ENCODE measurements around the gene PARD3B.

PARD3B gene

DNA sequence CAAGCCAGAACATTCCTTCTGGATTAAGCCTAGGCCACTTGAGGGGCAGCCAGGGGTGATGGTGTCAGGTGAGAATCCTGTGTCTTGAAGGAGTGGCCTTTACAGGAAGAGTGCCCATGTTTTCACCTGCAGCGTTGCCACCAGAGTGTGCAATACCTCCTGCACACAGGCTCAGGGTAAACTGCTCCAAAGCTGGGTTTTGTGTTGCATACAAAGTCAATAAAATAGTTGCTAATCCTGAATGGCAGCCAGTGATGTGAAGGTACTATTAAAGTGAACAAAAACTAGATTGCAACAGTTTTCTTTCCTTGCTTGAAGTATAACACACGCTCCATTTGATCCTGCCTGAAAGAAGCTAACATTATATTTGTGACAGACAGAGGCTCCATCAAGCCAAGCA is 1072.6 kb downstream of the PARD3B start:
- no peak for DNase-seq (ENCODE audit: low read depth)

DNA sequence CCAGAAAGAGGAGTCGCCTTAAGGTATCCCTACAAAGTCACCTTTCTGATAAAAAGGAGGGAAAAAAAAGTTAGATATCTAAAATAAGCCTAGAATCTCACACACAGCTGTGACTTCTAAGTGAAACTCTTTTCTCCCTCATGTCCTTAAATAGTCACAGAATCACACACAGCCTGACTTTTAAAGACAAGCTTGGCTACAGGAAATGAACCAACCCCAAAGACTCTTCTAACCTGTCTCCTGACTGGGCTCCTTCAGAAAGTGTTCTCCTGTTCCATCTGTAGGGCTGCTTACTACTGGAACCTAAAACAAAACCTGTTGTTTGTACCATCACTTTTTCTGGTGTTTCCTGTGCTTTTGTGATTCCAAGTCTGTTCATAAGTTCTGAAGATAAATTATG is 1074.3 kb downstream of the PARD3B start:
- no peak for DNase-seq (ENCODE audit: low read depth)

DNA sequence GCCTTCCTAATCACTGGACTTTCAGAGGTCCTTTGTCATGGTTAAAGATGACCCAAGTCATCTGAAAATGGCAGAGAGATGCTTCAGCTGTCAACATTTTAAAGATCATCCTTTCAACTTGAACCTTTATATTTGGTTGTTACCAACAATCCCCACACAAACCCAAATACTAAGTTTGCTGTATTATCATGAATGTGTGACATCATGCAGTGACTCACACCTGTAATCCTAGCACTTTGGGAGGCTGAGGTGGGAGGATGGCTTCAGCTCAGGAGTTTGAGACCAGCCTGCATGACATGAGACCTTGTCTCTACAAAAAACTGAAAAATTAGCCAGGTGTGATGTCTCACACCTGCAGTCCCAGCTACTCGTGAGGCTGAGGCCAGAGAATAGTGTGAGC is 1081.8 kb downstream of the PARD3B start:
- DNase-seq (ENCODE audit: low read depth) = no peak

DNA sequence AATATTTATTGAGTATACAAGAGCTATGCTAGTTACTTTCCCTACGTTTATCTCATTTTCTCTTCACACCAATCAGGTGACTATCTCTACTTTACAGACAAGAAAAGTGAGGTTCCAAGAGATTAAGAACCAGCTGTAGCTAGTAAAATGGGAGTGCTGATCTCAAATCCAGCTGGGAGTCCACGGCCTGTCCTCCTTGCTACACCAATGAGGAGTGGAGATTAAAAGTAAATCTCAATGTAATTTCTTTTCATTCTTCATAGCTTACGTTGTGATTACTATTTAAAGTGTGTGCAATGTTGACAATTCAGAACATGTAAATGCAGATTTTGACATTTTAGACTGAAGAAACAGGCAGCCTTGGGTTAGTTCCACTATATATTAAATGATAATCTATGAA is 1083.1 kb downstream of the PARD3B start:
- no peak for DNase-seq (ENCODE audit: low read depth)

DNA sequence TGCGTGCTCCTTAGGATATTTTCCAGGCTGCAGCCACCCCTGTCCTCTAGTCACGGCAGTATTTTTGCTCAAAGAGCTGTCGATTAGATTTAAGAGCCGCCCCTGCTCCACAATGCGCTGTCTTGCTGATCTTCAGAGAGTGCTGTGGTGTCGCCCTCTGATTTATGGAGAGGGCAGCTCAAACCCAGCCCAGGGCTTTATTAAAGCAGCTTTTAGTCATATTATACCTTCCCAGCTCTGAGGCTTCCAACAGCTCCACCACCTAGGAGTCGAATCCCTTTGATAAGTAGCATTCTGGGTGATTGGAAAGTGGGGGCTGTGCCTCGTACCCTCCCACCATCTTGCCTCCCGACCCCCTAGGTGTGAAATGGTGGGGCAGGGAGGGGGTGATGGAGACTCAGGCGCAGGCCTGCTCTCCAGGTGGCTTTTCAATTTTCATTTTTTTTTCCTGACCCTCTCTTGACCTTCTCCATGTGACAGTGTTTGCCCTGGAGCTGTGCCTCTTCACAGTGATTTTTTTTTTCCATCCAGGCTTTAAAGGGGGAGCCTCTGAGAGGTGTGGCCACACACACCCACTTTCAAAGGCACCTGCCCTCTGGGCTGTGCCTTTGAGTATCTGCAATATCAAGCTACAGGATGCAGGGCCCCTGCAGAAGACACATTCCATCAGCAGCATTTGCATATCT is 1084.0 kb downstream of the PARD3B start:
- DNase-seq (ENCODE audit: low read depth) = no peak

DNA sequence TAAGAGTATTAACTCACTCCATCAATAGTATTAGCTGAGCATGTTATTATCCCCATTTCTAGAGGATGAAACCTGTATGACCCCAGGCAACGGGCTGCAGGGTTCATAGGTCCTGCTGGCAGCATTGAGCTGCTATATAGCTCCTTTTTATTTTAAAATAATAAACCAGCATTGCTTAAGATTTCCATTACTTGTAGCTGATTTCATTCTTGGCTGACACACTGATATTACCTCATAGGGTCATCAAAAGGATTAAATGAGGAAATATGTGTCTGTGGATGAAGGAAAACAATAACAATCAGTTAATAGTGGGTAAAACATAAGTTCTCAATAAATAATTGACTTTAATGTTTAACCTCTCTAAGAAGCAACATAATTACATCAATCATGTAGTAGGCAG is 1088.7 kb downstream of the PARD3B start:
- DNase-seq (ENCODE audit: low read depth) = no peak

DNA sequence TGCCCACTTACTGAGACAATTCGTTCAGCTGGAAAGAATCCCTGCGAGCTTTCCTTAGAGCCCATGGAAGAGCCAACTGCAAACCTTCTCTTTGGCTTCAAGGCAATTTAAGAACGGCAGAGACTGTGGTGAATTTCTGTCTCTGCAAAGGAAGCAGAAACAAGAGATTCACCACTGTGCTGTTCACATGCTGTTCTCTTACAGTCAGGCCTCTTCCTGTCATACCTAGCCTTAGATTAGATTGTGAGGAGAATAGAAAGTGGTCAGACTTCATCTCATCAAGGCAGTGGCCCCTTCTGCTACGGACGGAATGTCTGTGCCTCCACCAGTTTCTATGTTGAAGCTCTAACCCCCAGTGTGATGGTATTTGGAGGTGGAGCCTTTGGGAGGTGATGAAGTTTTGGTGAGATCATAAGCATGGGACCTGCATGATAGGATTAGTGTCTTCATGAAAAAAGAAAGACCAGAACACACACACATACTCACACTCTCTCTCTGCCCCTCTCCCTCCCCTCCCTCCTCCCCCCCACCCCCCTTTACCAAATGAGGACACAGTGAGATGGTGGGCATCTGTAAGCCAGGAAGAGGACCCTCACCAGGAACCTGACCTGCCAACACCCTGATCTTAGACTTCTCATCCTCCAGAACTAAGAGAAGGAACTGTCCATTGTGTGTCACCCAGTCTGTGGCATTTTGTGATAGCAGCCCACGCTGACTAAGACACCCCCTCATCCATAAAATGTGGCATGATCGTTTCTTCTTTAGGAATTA is 1091.5 kb downstream of the PARD3B start:
- no peak for DNase-seq (ENCODE audit: low read depth)

DNA sequence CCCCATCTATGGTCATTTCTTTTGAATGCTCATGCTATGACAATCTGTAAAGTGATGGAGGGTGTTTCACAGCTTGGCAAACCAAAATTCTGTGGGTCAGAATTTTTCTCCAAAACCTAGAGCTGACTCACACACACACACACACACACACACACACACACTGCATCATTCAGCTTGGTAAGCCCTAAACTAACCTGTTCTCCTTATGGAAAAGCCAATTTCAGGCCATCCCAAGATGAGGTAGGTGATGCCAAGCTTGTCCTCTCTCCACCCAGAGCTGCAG is 1092.0 kb downstream of the PARD3B start:
- DNase-seq (ENCODE audit: low read depth) = no peak

DNA sequence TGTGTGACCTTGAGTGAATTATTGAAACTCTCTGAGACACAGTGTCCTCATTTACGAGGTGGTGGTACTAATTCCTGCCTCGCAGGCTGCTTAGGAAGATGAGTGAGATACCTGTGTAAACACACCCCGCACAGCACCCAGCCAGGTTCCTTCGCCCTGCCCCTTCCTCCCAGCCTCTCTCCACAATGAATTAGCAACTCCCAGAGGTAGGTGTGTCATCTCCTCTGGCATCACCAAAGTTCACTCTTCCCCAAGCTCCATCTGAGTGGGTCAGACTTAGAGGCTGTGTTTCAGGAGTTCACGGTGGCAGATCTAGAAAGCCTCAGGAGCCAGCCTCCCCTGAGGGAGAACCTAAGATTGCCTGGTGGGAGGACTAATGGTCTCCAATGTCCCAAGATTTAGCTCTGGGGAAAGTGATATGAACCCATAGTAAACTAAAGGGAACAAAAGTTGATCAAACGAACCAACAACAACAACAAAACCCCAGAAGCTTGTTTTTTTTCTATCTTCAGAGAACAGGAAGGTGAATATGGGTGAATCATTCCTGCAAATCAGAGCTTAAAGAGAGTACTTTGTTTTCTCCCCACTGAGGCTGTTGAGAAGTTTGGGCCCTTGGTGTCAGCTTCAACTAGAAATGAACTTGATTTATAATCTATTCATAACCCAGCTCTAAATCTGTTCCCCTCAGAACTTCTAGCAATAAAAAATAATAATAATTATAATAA is 1092.7 kb downstream of the PARD3B start:
- no peak for DNase-seq (ENCODE audit: low read depth)

DNA sequence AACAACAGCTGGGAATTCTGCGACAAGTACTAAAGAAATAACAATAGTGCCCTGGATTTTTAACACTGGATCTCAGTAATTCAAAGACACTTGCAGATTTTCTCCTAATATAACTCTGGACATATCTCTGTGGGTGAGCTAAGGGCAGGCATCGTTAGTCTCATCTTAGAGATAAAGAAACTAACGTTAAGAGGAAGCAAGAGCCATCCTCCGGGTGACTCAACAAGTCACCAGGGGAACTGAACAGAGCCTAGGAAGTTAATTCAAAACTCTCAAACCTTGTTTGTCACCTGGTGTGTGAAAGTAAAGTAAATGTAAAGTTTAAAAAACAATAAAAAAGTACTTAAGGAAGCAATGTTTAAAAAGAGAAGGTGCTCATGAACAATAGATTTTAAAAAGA is 1095.4 kb downstream of the PARD3B start:
- no peak for DNase-seq (ENCODE audit: low read depth)

DNA sequence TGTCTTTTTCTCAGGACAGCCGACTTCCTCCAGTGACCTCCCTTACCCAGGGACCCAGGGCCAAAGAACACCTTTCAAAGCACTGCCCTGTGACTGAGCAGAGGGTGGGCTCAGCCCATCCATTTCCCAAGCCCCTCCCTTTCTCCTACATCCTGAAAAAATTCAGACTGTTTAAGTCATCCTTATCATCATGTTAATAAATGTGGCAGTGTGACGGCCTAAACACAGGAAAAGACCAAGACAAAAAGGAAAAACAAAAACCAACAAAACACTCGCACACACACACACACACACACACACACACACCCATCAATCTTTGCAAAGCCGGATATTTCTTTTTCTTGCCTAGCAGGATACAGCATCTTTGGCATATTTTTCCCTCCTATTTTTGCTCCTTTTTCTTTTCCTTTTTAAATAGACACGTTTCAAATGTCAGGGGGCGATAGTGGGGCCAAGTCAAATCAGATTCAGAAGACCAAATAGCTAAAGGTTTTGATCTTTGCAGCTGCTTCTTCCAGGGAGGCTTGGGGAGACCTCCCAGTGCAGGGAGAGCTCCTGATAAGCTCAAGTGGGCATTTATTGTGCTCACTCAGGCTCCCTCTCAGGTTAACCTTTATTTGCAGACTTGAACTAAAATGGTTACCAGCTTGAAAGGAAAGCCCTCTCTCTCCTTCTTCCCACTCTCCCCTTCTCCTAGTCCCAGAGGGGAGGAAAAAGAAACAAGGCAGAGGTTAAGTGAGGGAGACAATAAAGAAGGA is 1097.5 kb downstream of the PARD3B start:
- DNase-seq (ENCODE audit: low read depth) = no peak

DNA sequence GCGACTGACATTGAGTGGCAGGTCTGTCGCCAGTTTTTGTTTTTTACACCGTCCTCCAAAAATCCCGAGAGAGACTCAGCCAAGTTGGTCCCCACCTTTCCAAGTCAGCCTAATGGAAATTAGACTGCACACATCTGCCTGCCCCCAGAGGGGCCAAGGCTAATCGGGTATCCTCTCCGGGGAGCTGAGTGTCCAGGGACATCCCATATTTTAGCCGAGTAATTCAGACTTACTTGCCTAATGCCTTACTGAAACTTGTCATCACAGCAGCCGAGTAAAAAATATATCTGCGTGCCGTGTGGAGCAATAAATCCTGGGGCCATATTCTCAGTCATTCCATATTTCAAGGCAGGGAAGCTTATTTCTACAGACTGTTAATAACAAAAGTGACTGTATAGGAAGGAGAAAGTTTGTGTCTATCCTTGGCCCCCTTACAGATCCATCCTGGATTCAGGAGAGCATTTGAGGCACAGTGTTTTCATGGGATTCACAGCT is 1098.2 kb downstream of the PARD3B start:
- DNase-seq (ENCODE audit: low read depth) = no peak

DNA sequence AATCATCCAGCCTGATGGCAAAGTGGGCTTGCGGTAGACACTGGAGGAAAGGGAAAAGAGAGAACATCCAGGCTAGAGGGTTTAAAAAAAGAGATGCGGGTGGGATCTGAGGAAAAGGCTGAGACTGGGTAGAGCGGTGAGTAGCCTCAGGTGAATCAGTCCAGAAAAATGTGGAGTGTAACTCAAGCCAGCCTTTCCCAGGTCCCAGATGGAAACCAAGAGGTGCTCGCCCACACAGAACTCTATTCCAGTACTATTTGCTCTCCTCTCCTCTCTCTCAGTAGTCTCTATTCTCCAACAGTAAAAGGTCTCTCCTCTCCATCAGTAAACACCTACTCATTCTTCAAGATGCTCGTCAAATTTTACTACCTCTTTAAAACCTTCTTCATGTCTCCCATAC is 1098.7 kb downstream of the PARD3B start:
- no peak for DNase-seq (ENCODE audit: low read depth)

DNA sequence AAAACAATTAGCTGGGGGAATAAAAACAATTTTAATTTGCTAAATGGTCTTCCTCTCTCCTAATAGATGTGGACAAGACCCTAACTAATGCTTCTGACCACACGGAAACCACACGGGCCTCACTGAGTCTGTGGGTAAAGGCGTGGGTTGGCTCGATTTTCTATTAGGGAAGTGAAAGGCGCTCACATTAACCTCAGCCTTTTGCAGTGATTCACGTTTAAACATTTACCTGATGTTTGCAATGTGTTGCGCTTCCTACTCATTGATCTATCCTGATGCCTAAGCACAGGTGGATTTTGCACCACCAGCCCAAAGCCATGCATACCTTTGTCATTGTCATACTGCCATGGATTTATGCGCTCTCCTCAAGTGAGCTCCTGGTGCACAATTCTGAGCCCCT is 1101.4 kb downstream of the PARD3B start:
- DNase-seq (ENCODE audit: low read depth) = no peak

DNA sequence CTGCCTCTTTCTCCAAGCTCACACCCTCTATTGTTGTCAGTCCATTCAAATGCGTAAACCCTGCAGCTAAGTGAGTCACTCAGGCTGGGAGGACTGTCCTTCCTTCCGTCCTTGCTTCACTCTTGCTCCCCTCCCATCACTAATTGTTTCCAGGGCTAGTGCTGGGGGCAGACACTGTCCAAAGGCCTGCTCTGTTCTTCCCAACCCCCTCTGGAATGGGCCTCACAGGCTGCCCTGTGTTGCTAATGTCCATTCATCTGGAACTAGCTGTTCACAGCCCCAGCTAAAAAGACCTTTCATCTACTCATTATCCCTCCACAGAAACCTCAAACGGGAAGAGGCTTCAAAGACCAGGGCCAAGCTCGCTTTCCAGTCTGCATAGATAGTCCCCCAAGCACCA is 1105.2 kb downstream of the PARD3B start:
- peak; percentile 65 for DNase-seq (ENCODE audit: low read depth)

DNA sequence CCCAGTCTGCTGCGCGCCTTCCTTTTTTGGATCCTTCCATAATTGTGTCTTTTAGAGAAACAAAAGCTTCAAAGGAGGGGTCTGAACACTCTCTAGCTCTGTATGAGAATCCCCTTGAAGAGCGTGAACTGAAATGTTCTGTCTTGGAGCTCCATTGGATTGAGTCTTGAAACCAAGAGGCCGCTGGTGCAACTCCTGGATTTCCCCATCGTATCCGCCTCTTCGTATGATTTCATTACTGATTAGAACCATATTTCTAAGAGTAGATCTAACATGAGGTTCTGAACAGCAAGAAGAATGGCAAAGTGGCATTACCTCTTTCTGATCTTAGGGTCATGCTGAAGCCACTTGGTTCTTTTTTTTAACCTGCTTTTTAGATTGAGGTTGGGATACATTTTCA is 1105.7 kb downstream of the PARD3B start:
- DNase-seq (ENCODE audit: low read depth) = no peak

DNA sequence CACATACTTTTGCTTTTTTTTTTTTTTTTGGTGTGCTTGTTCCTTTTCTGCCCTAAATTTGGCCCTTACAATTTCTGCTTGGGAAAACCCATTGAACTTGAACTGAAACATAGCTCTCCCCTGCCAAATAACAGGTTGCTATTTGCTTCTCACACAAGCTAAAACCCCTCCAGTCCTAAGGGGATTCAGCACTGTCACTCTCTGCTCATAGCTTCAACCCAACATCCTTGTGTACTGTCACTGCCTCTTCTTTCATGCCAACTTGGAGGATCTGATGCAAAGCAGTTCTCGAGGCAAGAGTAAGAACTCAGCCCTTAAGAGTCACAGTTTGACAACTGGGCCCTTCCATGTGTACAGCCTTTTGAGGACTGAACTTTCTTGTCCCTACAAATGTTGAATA is 1106.4 kb downstream of the PARD3B start:
- no peak for DNase-seq (ENCODE audit: low read depth)

DNA sequence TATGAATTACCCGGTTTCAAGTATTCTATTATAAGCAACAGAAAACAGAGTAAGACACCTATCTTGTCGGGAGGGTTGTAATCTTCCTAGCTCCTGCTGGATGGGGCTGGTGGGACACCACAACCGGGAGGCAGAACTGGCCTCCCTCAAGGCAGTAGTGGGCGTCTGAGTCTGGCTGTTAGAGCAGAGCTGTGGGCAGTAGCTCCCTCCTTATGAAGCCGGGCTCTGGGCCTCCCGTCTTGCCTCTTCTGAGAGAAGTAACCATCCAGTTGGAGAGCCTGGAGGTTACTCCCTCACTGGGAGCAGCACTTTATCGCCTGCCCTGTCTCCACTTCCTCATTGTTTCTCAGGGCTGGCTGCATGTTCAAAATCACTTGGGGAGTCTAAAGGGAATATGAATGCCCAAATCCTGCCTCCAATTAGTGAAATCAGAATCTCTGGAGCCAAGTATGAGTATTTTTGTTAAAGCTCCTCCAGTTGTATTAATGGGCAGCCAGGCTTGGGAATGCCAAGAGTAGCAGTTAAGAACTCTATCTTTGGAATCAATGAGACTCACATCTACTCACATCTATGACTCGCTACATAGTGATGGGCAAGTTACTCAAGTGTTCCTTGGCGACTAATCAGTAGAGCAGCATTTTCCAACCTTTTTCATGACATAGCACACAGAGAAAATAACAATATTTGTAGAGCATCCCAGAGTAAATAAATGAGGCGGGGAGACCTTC is 1109.8 kb downstream of the PARD3B start:
- peak; percentile 79 for DNase-seq (ENCODE audit: low read depth)

DNA sequence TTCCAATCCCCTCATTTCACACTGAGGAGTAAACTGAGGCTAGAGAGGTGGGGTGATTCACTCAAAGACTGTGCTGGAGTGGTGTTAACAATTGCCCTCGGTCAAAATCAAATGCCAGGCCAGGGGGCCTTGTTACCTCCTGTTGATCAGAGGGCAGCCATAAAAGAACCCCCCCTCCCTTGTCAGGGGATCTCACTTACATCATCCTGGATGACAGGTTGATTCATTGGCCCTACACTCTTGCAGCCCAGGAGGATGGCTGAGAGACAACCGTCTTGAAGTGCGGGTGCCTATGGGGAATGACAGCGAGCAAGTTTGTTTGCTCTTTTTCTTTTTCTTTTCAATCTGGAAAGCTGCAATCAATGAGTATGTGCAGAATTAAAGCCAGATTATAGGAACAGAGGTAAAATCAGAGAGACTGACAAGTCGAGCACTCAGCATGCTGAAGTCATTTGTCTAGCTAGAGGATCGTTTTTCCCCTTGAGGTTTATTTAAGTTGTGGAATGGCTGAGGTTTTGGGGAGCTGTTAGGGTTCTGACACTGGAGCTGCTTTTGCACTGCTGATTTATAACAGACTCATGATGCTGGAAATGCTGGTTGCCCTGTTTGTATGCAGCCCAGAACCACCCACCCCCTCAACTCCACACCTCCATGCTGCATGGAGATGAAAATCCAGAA is 1110.6 kb downstream of the PARD3B start:
- no peak for DNase-seq (ENCODE audit: low read depth)

DNA sequence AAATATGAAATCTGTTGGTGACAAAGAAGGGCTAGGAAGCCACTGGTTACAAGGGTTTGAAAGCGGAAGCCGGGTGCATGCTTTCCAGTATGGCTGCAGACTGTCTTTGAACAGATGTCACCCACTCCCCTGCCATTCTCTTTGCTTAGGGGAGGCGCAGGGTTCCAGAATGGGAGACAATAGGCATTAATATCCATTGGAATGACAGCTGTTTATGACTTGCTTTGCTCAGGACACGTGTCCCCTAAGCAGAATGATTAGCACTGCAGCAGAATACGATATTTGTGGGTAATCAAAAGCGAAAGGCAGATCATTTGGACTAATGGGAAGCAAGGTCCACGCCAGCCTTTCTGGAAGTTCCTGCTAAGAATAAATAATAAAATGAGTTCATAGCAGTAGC is 1111.2 kb downstream of the PARD3B start:
- no peak for DNase-seq (ENCODE audit: low read depth)

DNA sequence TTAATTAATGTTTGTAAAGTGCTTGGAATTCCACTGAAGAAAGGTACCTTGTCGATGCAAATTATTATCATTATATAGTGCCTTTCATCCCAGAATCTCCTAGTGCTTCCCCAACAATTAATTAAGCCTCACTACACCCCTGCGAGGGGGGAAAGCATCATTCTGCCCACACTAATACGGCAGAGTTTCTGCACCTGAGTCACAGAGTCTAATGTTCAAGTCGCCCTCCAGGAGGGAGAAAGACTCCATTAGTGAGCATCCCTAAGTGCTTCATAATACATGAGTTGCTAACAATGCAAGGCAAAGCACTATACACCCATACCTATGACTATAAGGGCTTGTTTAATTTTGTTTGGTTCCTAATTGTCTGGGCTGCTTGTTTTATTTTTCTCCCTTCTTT is 1111.7 kb downstream of the PARD3B start:
- no peak for DNase-seq (ENCODE audit: low read depth)

Data from HS-5 (cell line).